Suppressor macrophage (primary cell): Measurements from ENCODE around the gene MXD1.

Experiments
- DNase-seq, 4 experiments: peaks; one replicate each; pipeline ENCODE4 v3.0.0-alpha.2; 2020 to 2022

Gene MXD1

GRCh38 chr2:69977906-69978482, 63.1 kb downstream of the MXD1 start:
- no peak for DNase-seq

DNA sequence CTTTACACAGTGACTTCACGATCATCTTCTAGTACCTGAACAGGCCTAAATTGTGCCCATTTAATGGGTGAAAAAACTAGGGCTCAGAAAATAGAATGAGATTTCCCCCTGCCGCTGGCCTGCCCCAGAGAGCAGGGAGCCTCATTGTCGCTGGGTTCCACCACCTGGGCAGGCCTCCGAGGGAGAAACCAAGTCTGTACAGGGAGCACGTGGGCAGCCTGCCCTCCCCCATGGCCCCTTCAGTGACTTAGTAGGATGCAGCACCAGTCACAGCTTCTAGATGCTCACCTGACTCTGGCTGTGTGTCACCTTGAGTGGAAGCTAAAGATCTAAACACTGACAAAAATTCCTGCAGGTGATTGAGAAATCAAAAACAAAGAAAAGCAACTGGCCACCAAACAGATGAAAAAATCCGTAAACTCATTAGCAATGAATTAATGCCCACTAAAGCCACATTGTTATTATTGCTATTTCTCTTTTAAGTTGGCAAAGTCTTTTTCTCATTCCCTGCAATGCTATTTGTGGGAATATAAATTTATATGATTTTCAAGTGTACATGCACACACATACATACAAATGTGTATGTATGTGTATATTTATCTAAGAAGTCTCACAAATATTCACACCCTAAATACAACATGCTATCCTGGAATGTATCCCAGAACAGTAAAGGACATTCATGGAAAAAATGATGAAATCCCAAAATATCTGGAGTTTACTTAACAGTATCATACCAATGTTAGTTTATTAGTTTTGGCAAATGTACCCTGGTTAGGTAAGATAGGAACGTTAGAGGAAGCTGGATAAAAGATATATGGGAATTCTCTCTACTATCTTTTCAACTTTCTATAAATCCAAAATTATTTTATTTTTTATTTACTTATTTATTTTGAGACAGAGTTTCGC, 65.2 kb downstream of the MXD1 start:
- no peak for DNase-seq

- peak in 3 of 4 experiments; percentile 17 to 35 (median 28) for DNase-seq
Measured at GRCh38 chr2:69983392-69983966, 68.6 kb downstream of the MXD1 start.

- peak; percentile 32 to 54 (median 41) for DNase-seq
Measured at GRCh38 chr2:69985216-69985615, 70.3 kb downstream of the MXD1 start.

GRCh38 chr2:69985688-69986087, 70.8 kb downstream of the MXD1 start:
- DNase-seq: peak; percentile 90 to 97 (median 94)

GRCh38 chr2:69986691-69987090, 71.8 kb downstream of the MXD1 start:
- no peak for DNase-seq

DNA sequence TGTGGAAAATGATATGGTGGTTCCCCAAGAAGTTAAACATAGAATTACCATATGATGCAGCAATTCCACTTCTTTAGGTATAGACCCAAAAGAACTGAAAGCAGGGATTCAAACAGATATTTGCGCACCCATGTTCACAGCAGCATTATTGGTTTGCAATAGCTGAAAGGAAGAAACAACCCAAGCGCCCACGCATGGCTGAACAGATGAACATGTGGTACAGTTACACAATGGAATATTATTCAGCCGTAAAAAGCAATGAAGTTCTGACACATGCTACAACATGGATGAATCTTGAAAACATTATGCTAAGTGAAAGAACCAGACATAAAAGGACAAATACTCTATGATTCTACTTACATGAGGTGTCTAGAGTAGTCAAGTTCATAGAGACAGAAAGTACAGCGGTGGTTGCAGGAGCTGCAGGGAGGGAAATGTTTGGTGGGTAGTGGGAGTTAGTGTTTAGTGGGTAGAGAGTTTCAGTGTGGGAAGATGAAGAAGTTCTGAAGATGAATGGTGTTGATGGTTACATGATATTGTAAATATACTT, 73.3 kb downstream of the MXD1 start:
- DNase-seq: peak in 3 of 4 experiments; percentile 33 to 38 (median 36)

DNA sequence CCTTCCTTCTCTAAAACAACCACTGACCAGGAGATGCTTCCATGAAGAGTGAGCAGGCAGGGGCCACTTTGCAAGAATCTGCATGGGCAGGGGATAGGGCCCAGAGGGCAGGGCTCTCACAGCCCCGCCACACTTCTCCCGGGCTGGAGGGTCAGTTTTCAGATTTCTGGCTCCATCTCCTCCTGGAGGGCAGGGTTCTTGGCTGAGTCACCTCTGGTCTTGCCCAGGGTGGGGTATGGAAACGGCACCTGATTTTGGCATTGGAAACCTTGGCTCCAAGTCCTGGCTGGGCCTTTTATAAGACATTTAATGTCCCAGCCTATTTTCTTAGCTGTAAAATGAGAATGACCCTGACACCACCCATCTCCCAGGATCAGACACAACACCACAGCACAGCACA, 74.1 kb downstream of the MXD1 start:
- DNase-seq: no peak

DNA sequence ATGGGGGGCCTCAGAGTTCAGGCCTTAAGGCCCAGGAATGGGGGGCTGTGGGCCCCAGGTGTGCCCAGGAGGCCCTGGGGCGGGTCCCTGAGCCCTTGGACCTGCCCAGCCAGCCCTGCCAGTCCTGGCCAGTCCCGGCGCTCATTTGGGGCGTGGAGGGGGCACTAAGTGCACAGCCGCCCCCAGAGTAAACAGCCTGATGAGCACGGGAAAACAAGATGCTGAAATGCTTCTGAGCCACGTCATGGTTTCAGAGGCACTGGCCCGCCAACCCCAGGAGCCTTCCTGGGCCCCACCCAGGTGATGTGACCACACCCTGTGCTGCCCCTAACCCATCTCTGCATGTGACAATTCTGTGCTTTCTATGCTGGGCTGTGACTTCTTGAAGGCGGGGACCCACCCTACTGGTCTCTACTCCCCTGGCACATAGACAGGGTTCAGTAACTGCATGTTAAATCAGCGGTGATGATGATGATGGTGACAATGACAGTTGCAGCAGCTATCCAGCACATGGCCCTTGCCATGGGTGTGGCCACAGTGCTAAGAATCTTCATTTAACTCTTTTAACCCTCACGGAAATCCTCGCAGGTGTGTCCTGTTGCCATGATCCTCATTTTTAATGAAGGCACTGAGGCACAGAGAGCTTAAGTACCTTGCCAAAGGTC, 74.7 kb downstream of the MXD1 start:
- DNase-seq: no peak
